HG03159 (cell line): ENCODE measurements around the gene SNURF.
"Not testable (repeated sequence)": the region's sequence is repeated elsewhere in the genome, so short reads cannot be mapped to it uniquely, and the experiment has no call there.

Experiments used
- ATAC-seq: cut with Tn5 transposase; IDR thresholded peaks from one replicate; pipeline ENCODE4 v1.9.1; 2021; ENCODE audit warnings: mild to moderate bottlenecking, moderate library complexity; ENCODE audit not compliant: unreplicated experiment

SNURF gene

GRCh38 chr15:24966364-24967103 is 11.7 kb downstream of the SNURF start:
- ATAC-seq = no peak

GRCh38 chr15:24971052-24971451 is 16.3 kb downstream of the SNURF start:
- no peak for ATAC-seq

DNA sequence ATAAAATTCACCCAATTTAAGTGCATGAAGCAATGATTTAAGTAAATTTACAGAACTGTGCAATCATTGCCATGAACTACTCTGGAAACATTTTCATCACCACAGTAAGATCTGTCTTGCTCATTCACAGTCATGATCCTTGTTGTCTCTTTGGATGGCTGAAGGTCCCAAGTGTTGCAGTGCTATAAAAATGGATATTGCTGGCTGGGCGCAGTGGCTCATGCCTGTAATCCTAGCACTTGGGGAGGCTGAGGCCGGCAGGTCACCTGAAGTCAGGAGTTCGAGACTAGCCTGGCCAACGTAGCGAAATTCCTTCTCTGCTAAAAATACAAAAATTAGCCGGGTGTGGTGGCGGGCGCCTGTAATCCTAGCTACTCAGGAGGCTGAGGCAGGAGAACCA is 17.0 kb downstream of the SNURF start:
- ATAC-seq = no peak

- not testable (repeated sequence) for ATAC-seq
These were observed 17.9 kb downstream of the SNURF start for GRCh38 chr15:24972707-24973106.

- no peak for ATAC-seq
These were observed 22.1 kb downstream of the SNURF start for GRCh38 chr15:24976932-24977331.

- ATAC-seq = no peak
These were observed 22.9 kb downstream of the SNURF start for GRCh38 chr15:24977686-24978085.

DNA sequence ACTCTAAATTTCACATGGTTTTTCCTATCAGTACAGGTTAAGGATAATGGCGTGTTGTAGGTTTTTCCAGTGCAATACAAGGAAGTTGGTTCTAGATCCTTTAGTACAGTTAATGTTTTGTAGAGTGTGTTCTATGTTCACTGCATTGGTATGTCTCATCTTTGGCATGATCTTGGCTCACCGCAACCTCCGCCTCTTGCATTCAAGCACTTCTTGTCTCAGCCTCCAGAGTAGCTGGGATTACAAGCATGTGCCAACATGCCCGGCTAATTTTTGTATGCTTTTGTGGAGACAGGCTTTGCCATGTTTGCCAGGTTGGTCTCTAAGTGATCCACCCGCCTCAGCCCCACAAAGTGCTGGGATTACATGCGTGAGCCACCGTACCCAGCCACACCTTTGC is 30.4 kb downstream of the SNURF start:
- ATAC-seq = no peak

DNA sequence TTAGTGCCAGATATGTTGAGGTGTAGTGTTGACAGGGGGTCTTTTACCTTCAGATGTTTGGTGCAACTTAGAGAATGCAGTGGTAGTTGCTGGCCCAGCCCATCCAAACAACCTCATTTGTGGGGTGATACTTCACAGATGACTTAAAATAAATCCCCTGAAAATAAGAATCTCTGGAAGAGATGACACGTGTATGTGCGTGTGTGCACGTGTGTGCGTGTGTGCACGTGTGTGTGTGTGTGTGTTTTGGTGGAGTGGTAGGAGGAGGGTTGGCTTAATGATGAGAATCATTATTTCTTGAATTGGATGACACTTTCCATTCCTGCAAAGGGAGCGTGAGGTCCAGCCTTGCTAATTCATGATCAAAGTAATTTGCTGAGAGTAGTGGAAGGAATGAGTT is 31.9 kb downstream of the SNURF start:
- ATAC-seq = no peak
